ENCODE measurements around the gene PHF14. TPM values are rescaled to one million over a fixed set of nuclear protein-coding genes. Genes with fewer than 3 reads are reported as not detected.

The PHF14 gene
- total and polyA plus RNA-seq, 4 donors, result 6.9 to 24.4 (median 15.3) TPM

GRCh38 chr7:11083214-11083568 is 109.5 kb downstream of the PHF14 start:
- 88% methylated on average over 7 of the region's 7 CpGs for WGBS
- no peak overlapping the region for H3K9ac ChIP-seq (ENCODE audit: low read depth in 1 of 2, low read length in 2 of 2)
- H3K9me3 ChIP-seq (ENCODE audit: control insufficient read depth in 4 of 4, low read length in 3 of 4), result no peaks in the 10 kb centered on the region
- no peak for DNase-seq (ENCODE audit: low spot score)
- no peak overlapping the region for H3K27ac ChIP-seq (ENCODE audit: low read depth in 1 of 2, low read length in 2 of 2)
- peaks cover 0 to 3% (median 0%) of the 10 kb centered on the region in 4 donors for H3K36me3 ChIP-seq (ENCODE audit: control insufficient read depth in 4 of 4, insufficient read depth in 3 of 4, low read depth in 1 of 4, low read length in 3 of 4)
- H3K4me1 ChIP-seq (ENCODE audit: control insufficient read depth in 4 of 4, insufficient read depth in 4 of 4, low read length in 3 of 4), result no peaks in the 10 kb centered on the region
- no peak overlapping the region for H3K4me3 ChIP-seq (ENCODE audit: low read depth in 1 of 3, low read length in 3 of 3)
- no peaks in the 10 kb centered on the region for H3K27me3 ChIP-seq (ENCODE audit: control insufficient read depth in 4 of 4, insufficient read depth in 4 of 4, low read length in 3 of 4)
- TF ChIP-seq ATF3 (IDR thresholded peaks at IDR 0.05), result no peak
- TF ChIP-seq REST (IDR thresholded peaks at IDR 0.05), result no peak
- no peak for TF ChIP-seq SP1 (IDR thresholded peaks at IDR 0.05)
- no peak for TF ChIP-seq GABPA (IDR thresholded peaks at IDR 0.05 in 1 of 2, conservative IDR thresholded peaks at IDR 0.05 in 1 of 2)
- TF ChIP-seq ZBTB33 (IDR thresholded peaks at IDR 0.05), result no peak
- no peak for TF ChIP-seq HNF4G (IDR thresholded peaks at IDR 0.05)
- no peak for TF ChIP-seq EGR1 (IDR thresholded peaks at IDR 0.05; ENCODE audit: low read depth in 2 of 2)
- no peak for TF ChIP-seq YY1 (IDR thresholded peaks at IDR 0.05)
- TF ChIP-seq JUND (IDR thresholded peaks at IDR 0.05), result no peak
- TF ChIP-seq FOXA2 (IDR thresholded peaks at IDR 0.05), result no peak
- TF ChIP-seq CTCF (IDR thresholded peaks at IDR 0.05; ENCODE audit: low read depth, low read length, missing input control), result no peak
- TF ChIP-seq NR2F2 (IDR thresholded peaks at IDR 0.05), result no peak
- TF ChIP-seq RXRA (IDR thresholded peaks at IDR 0.05), result no peak
- TF ChIP-seq RAD21 (IDR thresholded peaks at IDR 0.05), result no peak
- TF ChIP-seq HNF4A (conservative IDR thresholded peaks at IDR 0.05), result no peak
- no peak for TF ChIP-seq MAX (IDR thresholded peaks at IDR 0.05)
- TF ChIP-seq TAF1 (conservative IDR thresholded peaks at IDR 0.05), result no peak
- no peak for TF ChIP-seq FOXA1 (IDR thresholded peaks at IDR 0.05)
